Common myeloid progenitor, CD34-positive (primary cell): ENCODE data around the gene WDR18.
"Not testable (repeated sequence)": the region's sequence is repeated elsewhere in the genome, so short reads cannot be mapped to it uniquely, and the experiment has no call there.

Experiments used
- CTCF ChIA-PET: fragments of 350-600 bp; sonication (Branson Sonifier 250); formaldehyde crosslinking; loops from one replicate; lab custom pipeline; 2021; ENCODE audit warnings: antibody characterized with exemption; lab: Charles Lee
- POLR2A ChIA-PET: fragments of 350-600 bp; sonication (Branson Sonifier 250); formaldehyde crosslinking; loops from one replicate; lab custom pipeline; 2021; ENCODE audit warnings: antibody characterized with exemption; lab: Charles Lee
- DNase-seq, 3 donors: peaks; one replicate each; pipeline versions ENCODE4 v3.0.0 to v3.0.0-alpha.2; 2013
- H3K27ac ChIP-seq, 2 experiments: 1 replicate in 1 of 2; 2 replicates in 1 of 2; pipeline ENCODE4 v1.7.0; 2013; ENCODE audit warnings: inconsistent platforms in 2 of 2, low read length in 2 of 2, mild to moderate bottlenecking in 2 of 2, low read depth in 1 of 2, moderate library complexity in 1 of 2; ENCODE audit not compliant: severe bottlenecking in 2 of 2, insufficient read depth in 1 of 2, poor library complexity in 1 of 2
- H3K27me3 ChIP-seq, 5 experiments: replicated peaks in 2 of 5; 1 replicate in 3 of 5; 2 replicates in 2 of 5; pipeline versions ENCODE4 v1.6.1 to v1.7.0; 2013; ENCODE audit warnings: low read length in 4 of 5, mild to moderate bottlenecking in 2 of 5, moderate library complexity in 2 of 5, inconsistent platforms in 1 of 5; ENCODE audit not compliant: insufficient read depth in 5 of 5, control insufficient read depth in 4 of 5
- H3K36me3 ChIP-seq, 4 experiments: 1 replicate in 2 of 4; 2 replicates in 2 of 4; pipeline versions ENCODE4 v1.6.1 to v1.7.0; 2013; ENCODE audit warnings: low read length in 3 of 4, control low read depth in 1 of 4, mild to moderate bottlenecking in 1 of 4; ENCODE audit not compliant: control insufficient read depth in 4 of 4, insufficient read depth in 4 of 4
- H3K4me1 ChIP-seq, 4 experiments: 1 replicate in 3 of 4; 2 replicates in 1 of 4; pipeline versions ENCODE4 v1.6.1 to v1.7.1; 2013; ENCODE audit warnings: low read length in 3 of 4, mild to moderate bottlenecking in 3 of 4, control low read depth in 1 of 4, inconsistent platforms in 1 of 4, moderate library complexity in 1 of 4; ENCODE audit not compliant: control insufficient read depth in 4 of 4, insufficient read depth in 4 of 4; ENCODE audit errors: control extremely low read depth in 1 of 4
- H3K4me3 ChIP-seq, 7 experiments: 1 replicate in 4 of 7; 2 replicates in 3 of 7; pipeline versions ENCODE4 v1.5.1 to v1.7.0; 2013; ENCODE audit warnings: mild to moderate bottlenecking in 7 of 7, low read length in 6 of 7, moderate library complexity in 6 of 7, inconsistent platforms in 2 of 7, low read depth in 2 of 7, control low read depth in 1 of 7; ENCODE audit not compliant: insufficient read depth in 4 of 7, control insufficient read depth in 1 of 7; ENCODE audit errors: extremely low read depth in 1 of 7
- H3K9me3 ChIP-seq, 5 experiments: 1 replicate in 4 of 5; 2 replicates in 1 of 5; pipeline versions ENCODE4 v1.6.1 to v1.7.1; 2013; ENCODE audit warnings: low read length in 4 of 5, mild to moderate bottlenecking in 2 of 5, inconsistent platforms in 1 of 5, low read depth in 1 of 5, moderate library complexity in 1 of 5; ENCODE audit not compliant: control insufficient read depth in 4 of 5, insufficient read depth in 2 of 5; ENCODE audit errors: control extremely low read depth in 1 of 5
- WGBS: methylation state at CpG from one replicate; pipeline ENCODE4 v1.1.5; 2013; ENCODE audit not compliant: insufficient coverage; 5-methylcytosine and 5-hydroxymethylcytosine counted together

The WDR18 gene

GRCh38 chr19:954672-955494 lies 29.3 kb upstream of the WDR18 start:
- no peak for DNase-seq
- ChIA-PET POLR2A (no interaction called here), CTCF (interaction anchor here (1.0 to 2.5 kb wide), 2 partner anchors 27 to 31 kb away, joined by 3 to 7 read pairs; no protein-coding TSS in a partner anchor)
- Histone ChIP-seq H3K36me3 (peaks cover 0 to 12% (median 5%) of the 10 kb centered on the region in 4 experiments), H3K27me3 (no peaks in the 10 kb centered on the region), H3K4me3 (no peak overlapping the region), H3K27ac (no peak overlapping the region), H3K9me3 (no peaks in the 10 kb centered on the region), H3K4me1 (peaks cover 0 to 34% (median 15%) of the 10 kb centered on the region in 4 experiments)
- WGBS, result 96% methylated on average over 41 of the region's 43 CpGs

GRCh38 chr19:955803-956765 lies 28.1 kb upstream of the WDR18 start:
- Histone ChIP-seq H3K36me3 (peaks cover 0 to 20% (median 8%) of the 10 kb centered on the region in 4 experiments), H3K27me3 (no peaks in the 10 kb centered on the region), H3K4me3 (no peak overlapping the region), H3K9me3 (no peaks in the 10 kb centered on the region), H3K4me1 (peaks cover 0 to 28% (median 22%) of the 10 kb centered on the region in 4 experiments), H3K27ac (no peak overlapping the region)
- 93% methylated on average over 46 of the region's 55 CpGs for WGBS
- ChIA-PET POLR2A (interaction anchor here (0.6 kb wide), 1 partner anchor 17 kb away, joined by 3 read pairs; no protein-coding TSS in a partner anchor), CTCF (interaction anchor here (1.0 to 2.5 kb wide), 5 partner anchors 16 to 32 kb away, joined by 3 to 7 read pairs (median 4); no protein-coding TSS in a partner anchor)
- DNase-seq, result no peak

- DNase-seq, result no peak
- POLR2A ChIA-PET, result interaction anchor here (0.6 kb wide), 1 partner anchor 18 kb away, joined by 3 read pairs; no protein-coding TSS in a partner anchor
- 88% methylated on average over 25 of the region's 27 CpGs for WGBS
- H3K36me3 ChIP-seq, result peaks cover 0 to 25% (median 8%) of the 10 kb centered on the region in 4 experiments
- no peak overlapping the region for H3K4me3 ChIP-seq
- CTCF ChIA-PET, result interaction anchor here (1.4 to 2.5 kb wide), 2 partner anchors 24 to 25 kb away, joined by 4 to 7 read pairs; no protein-coding TSS in a partner anchor
- H3K4me1 ChIP-seq, result peaks cover 0 to 29% (median 26%) of the 10 kb centered on the region in 4 experiments
- no peaks in the 10 kb centered on the region for H3K27me3 ChIP-seq
- H3K27ac ChIP-seq, result no peak overlapping the region
- no peaks in the 10 kb centered on the region for H3K9me3 ChIP-seq
Observed at GRCh38 chr19:956766-957440, 27.2 kb upstream of the WDR18 start.

GRCh38 chr19:957578-957977 lies 26.6 kb upstream of the WDR18 start:
- H3K9me3 ChIP-seq, H3K27me3 ChIP-seq, POLR2A ChIA-PET, H3K27ac ChIP-seq, H3K4me3 ChIP-seq, DNase-seq: not testable (repeated sequence)
- CTCF ChIA-PET, result interaction anchor here (0.6 kb wide), 1 partner anchor 236 kb away, joined by 4 read pairs; no protein-coding TSS in a partner anchor
- peaks cover 0 to 29% (median 22%) of the 10 kb centered on the region in 4 experiments for H3K4me1 ChIP-seq
- WGBS, result 90% methylated on average over 5 of the region's 9 CpGs
- H3K36me3 ChIP-seq, result peaks cover 0 to 29% (median 8%) of the 10 kb centered on the region in 4 experiments

- WGBS, result 96% methylated on average over 28 of the region's 36 CpGs
- no peaks in the 10 kb centered on the region for H3K9me3 ChIP-seq
- no peak overlapping the region for H3K27ac ChIP-seq
- no peaks in the 10 kb centered on the region for H3K27me3 ChIP-seq
- H3K36me3 ChIP-seq, result peaks cover 0 to 43% (median 11%) of the 10 kb centered on the region in 4 experiments
- H3K4me3 ChIP-seq, result no peak overlapping the region
- ChIA-PET CTCF (interaction anchor here (0.6 to 1.0 kb wide), 2 partner anchors 21 to 1094 kb away, joined by 3 read pairs; no protein-coding TSS in a partner anchor), POLR2A (no interaction called here)
- DNase-seq, result no peak
- H3K4me1 ChIP-seq, result peaks cover 0 to 24% (median 14%) of the 10 kb centered on the region in 4 experiments
Observed at GRCh38 chr19:958967-959855, 24.9 kb upstream of the WDR18 start.
